Stomach smooth muscle (tissue), 2 donors: ENCODE data around the gene ERCC2.
"Not testable (repeated sequence)": the region's sequence is repeated elsewhere in the genome, so short reads cannot be mapped to it uniquely, and the experiment has no call there.

ENCODE experiments used
- H3K27ac ChIP-seq: one replicate; pipeline ENCODE4 v1.7.0; 2013; ENCODE audit warnings: mild to moderate bottlenecking, low read length, inconsistent platforms
- H3K27me3 ChIP-seq, 2 donors: one replicate each; pipeline ENCODE4 v1.7.0; 2013; ENCODE audit warnings: low read length in 2 of 2; ENCODE audit not compliant: insufficient read depth in 2 of 2, control insufficient read depth in 1 of 2
- H3K36me3 ChIP-seq, 2 donors: one replicate each; pipeline ENCODE4 v1.7.0; 2013; ENCODE audit warnings: low read length in 2 of 2; ENCODE audit not compliant: control insufficient read depth in 2 of 2, insufficient read depth in 2 of 2
- H3K4me1 ChIP-seq: one replicate; pipeline ENCODE4 v1.7.0; 2013; ENCODE audit warnings: low read length; ENCODE audit not compliant: control insufficient read depth, insufficient read depth
- H3K4me3 ChIP-seq, 2 donors: one replicate each; pipeline ENCODE4 v1.7.0; 2013; ENCODE audit warnings: low read length in 2 of 2
- H3K9ac ChIP-seq, 2 donors: one replicate each; pipeline ENCODE4 v1.7.0; 2013; ENCODE audit warnings: low read length in 2 of 2, mild to moderate bottlenecking in 1 of 2
- H3K9me3 ChIP-seq, 2 donors: one replicate each; pipeline ENCODE4 v1.7.0; 2013; ENCODE audit warnings: low read length in 2 of 2; ENCODE audit not compliant: control insufficient read depth in 2 of 2
- donor health status: healthy.
- donor health status: Pancreatic carcinoma.

The ERCC2 gene

DNA sequence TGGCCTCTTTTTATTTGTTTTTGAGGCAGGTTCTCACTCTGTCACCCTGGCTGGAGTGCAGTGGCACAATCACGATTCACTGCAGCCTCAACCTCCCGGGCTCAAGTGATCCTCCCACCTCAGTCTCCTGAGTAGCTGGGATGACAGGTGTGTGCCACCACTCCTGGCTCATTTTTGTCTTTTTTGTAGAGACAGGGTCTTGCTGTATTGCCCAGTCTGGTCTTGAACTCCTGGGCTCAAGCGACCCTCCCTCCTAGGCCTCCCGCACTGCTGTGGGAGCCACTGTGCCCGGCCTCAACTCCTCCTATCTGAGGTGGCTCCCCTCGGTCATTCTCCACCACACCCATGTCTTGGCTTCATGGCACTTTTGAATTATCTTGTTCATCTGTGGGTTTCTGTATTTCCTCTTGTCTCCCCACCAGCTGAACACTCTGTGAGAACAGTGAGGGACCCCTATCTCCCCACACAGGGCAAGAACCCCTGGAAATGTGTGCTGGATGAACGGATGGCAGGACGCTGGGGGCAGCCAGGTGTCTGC, 55.6 kb downstream of the ERCC2 start:
- H3K9me3 ChIP-seq: no peaks in the 10 kb centered on the region
- H3K27ac ChIP-seq: no peak overlapping the region
- no peaks in the 10 kb centered on the region for H3K36me3 ChIP-seq
- H3K27me3 ChIP-seq: peaks cover 2 to 4% of the 10 kb centered on the region in 2 donors
- H3K4me3 ChIP-seq: no peak overlapping the region
- H3K4me1 ChIP-seq: no peaks in the 10 kb centered on the region
- no peak overlapping the region for H3K9ac ChIP-seq

- not testable (repeated sequence) for H3K9me3 ChIP-seq, H3K27me3 ChIP-seq, H3K27ac ChIP-seq, H3K36me3 ChIP-seq, H3K4me3 ChIP-seq, H3K4me1 ChIP-seq, H3K9ac ChIP-seq
Measured at GRCh38 chr19:45312285-45312684, 58.1 kb downstream of the ERCC2 start.

GRCh38 chr19:45311621-45312020, 58.8 kb downstream of the ERCC2 start:
- H3K4me1 ChIP-seq: peaks cover 3% of the 10 kb centered on the region
- no peak overlapping the region for H3K9ac ChIP-seq
- H3K27ac ChIP-seq: no peak overlapping the region
- H3K4me3 ChIP-seq: no peak overlapping the region
- no peaks in the 10 kb centered on the region for H3K36me3 ChIP-seq
- peaks cover 0 to 6% of the 10 kb centered on the region in 2 donors for H3K27me3 ChIP-seq
- H3K9me3 ChIP-seq: no peaks in the 10 kb centered on the region

DNA sequence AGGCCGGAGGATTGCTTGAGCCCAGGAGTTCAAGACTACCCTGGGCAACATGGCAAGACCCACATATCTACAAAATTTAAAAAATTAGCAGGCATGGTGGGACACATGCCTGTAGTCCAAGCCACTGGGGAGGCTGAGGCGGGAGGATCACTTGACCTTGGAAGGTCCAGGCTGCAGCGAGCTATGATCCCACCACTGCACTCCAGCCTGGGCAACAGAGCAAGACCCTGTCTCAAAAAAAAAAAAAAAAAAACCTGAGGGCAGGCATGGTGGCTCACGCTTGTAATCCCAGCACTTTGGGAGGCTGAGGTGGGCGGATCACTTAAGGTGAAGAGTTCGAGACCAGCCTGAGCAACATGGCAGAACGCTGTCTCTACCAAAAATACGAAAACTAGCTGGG, 61.1 kb downstream of the ERCC2 start:
- not testable (repeated sequence) for H3K36me3 ChIP-seq, H3K9ac ChIP-seq, H3K27ac ChIP-seq, H3K4me1 ChIP-seq, H3K27me3 ChIP-seq, H3K9me3 ChIP-seq, H3K4me3 ChIP-seq

DNA sequence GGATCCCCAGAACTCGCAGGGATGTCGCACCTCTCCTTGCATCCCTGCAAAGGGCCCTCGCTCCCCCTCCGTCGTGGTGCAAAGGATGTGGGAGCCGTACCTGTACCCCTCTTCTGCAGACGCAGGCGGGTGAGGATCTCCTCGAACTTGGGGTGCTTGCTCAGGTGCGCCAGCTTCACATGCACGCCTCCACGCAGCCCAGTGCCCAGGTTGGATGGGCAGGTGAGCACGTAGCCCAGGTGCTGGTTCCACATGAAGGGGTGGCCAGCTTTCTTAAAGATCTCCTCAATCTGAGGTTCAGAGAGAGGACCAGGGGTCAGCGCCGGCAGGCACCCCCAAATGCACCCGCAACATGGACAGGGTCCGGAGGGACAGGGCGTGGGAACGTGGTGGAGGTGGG, 63.0 kb downstream of the ERCC2 start:
- Histone ChIP-seq H3K27ac (no peak overlapping the region), H3K36me3 (no peaks in the 10 kb centered on the region), H3K9ac (no peak overlapping the region)

GRCh38 chr19:45306518-45307027, 63.8 kb downstream of the ERCC2 start:
- Histone ChIP-seq H3K9ac (no peak overlapping the region), H3K4me1 (peaks cover 3% of the 10 kb centered on the region), H3K27me3 (peaks cover 0 to 2% of the 10 kb centered on the region in 2 donors), H3K27ac (no peak overlapping the region), H3K36me3 (no peaks in the 10 kb centered on the region), H3K4me3 (no peak overlapping the region), H3K9me3 (no peaks in the 10 kb centered on the region)

More for the DNA sequence above, 63.0 kb downstream of the ERCC2 start:
- peaks cover 0 to 2% of the 10 kb centered on the region in 2 donors for H3K27me3 ChIP-seq
- no peak overlapping the region for H3K4me3 ChIP-seq
- H3K4me1 ChIP-seq: peaks cover 3% of the 10 kb centered on the region
- no peaks in the 10 kb centered on the region for H3K9me3 ChIP-seq

DNA sequence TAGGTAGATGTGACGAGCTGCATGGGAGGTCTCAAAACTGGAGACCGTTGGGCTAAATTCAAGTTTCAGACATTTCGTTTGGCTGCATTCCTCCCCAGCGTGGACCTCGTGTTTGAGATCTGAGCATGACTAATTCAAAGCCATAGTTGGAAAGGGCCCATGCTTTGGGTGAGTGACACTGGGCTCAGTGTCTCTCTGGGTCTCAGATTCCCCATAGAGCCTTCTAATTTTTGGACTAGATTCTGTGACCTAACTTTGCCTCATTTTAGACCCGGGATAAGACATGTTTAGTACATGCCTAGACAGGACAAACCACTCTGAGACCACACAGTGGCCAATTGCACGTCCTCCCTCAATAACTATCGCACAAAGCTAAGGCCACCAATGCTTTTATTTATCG, 64.3 kb downstream of the ERCC2 start:
- no peak overlapping the region for H3K4me3 ChIP-seq
- H3K27ac ChIP-seq: no peak overlapping the region
- H3K27me3 ChIP-seq: peaks cover 0 to 2% of the 10 kb centered on the region in 2 donors
- no peaks in the 10 kb centered on the region for H3K36me3 ChIP-seq
- H3K4me1 ChIP-seq: peaks cover 3% of the 10 kb centered on the region
- H3K9me3 ChIP-seq: no peaks in the 10 kb centered on the region
- H3K9ac ChIP-seq: no peak overlapping the region

GRCh38 chr19:45305421-45305820, 65.0 kb downstream of the ERCC2 start:
- Histone ChIP-seq H3K36me3 (no peaks in the 10 kb centered on the region), H3K27ac (no peak overlapping the region), H3K27me3 (peaks cover 0 to 2% of the 10 kb centered on the region in 2 donors)

GRCh38 chr19:45305007-45305406, 65.4 kb downstream of the ERCC2 start:
- Histone ChIP-seq H3K4me3 (no peak overlapping the region), H3K27ac (no peak overlapping the region), H3K4me1 (peaks cover 8% of the 10 kb centered on the region), H3K9ac (no peak overlapping the region), H3K27me3 (peaks cover 0 to 2% of the 10 kb centered on the region in 2 donors), H3K36me3 (no peaks in the 10 kb centered on the region), H3K9me3 (no peaks in the 10 kb centered on the region)

More at GRCh38 chr19:45305421-45305820, 65.0 kb downstream of the ERCC2 start:
- Histone ChIP-seq H3K4me1 (peaks cover 6% of the 10 kb centered on the region), H3K4me3 (no peak overlapping the region), H3K9me3 (no peaks in the 10 kb centered on the region), H3K9ac (no peak overlapping the region)

DNA sequence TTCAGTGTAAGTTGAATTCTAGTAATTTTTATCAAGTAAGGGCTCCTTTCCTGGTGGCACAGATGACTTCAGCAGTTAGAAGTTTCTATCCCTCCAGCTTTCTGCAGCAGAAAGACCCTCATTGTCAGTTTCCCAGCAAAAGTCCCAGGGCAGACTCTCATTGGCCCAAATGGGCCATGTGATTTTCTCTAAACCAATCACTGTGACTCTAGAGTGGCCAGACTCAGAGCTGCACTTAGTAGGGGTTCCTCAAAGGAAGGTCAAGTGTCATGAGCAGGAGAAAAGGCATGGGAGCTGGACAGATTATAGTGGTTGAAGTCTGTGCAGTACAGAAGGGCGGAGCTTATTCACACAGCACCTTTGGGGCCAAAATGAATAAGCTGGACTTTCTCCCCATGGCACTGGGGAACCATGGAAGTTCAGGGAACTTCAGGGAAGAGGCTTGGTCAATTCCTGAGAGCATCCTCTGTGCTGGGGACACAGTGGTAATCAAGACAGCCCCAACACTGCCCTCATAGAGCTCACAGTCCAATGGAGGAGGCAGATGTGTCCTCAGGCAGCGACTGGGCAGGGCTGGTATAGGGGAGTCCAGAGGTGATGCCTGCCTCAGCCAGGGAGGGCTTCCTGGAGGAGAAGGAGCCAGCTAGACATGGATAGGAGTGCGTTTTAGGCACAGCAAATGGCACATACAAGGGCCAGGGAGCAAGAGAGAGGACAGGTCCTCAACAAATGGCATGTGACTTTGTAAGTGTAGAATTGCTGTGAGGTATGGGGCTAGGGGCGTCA, 66.0 kb downstream of the ERCC2 start:
- peaks cover 0 to 2% of the 10 kb centered on the region in 2 donors for H3K27me3 ChIP-seq
- H3K27ac ChIP-seq: no peak overlapping the region
- H3K36me3 ChIP-seq: peaks cover under 1 to 2% of the 10 kb centered on the region in 2 donors
- no peak overlapping the region for H3K4me3 ChIP-seq
- H3K9me3 ChIP-seq: no peaks in the 10 kb centered on the region
- H3K4me1 ChIP-seq: peaks cover 5% of the 10 kb centered on the region
- H3K9ac ChIP-seq: no peak overlapping the region
